ENCODE data around the gene CD22.

The CD22 gene

GRCh38 chr19:35288331-35288730 is 40.7 kb upstream of the CD22 start:
- Histone ChIP-seq H3K4me1 (ENCODE audit: low read length) (0 out of 2 replicates have a peak, but pooled peaks cover 4% of the 10 kb centered on the region), H3K36me3 (replicated peaks; ENCODE audit: low read depth, low read length) (no peaks in the 10 kb centered on the region), H3K4me3 (ENCODE audit: low read length) (no peak overlapping the region), H3K4me2 (ENCODE audit: low read length) (no peak overlapping the region), H3K79me2 (ENCODE audit: low read length) (no peaks in the 10 kb centered on the region), H4K20me1 (ENCODE audit: insufficient read depth, low read length) (no peaks in the 10 kb centered on the region), H3K9ac (ENCODE audit: low read length) (no peak overlapping the region), H2AFZ (ENCODE audit: low read depth, low read length) (no peak overlapping the region), H3K27me3 (ENCODE audit: low read depth, low read length) (peaks cover 39% of the 10 kb centered on the region), H3K27ac (ENCODE audit: low read length) (no peak overlapping the region), H3K9me3 (ENCODE audit: insufficient read depth, low read length) (no peaks in the 10 kb centered on the region)
- TF ChIP-seq CTCF (IDR thresholded peaks at IDR 0.05; ENCODE audit: low read depth, low read length) (no peak), EZH2phosphoT487 (IDR thresholded peaks at IDR 0.05; ENCODE audit: low read depth) (no peak)

DNA sequence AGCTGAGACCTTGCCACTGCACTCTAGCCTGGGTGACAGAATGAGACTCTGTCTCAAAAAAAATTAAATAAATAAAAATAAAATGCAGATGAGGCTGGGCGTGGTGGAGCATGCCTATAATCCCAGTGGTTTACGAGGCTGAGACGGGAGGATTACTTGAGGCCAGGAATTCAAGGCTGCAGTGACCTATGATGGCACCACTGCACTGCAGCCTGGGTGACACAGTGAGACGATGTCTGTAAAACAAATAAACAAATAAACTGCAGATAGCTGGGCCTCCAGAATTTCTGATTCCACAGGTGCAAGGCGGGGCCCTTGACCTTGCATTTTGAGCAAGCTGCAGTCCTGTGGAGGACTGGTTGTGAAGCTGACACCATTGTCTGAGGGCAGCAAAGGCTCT is 40.1 kb upstream of the CD22 start:
- no peaks in the 10 kb centered on the region for H3K36me3 ChIP-seq (replicated peaks; ENCODE audit: low read depth, low read length)
- H3K4me1 ChIP-seq (ENCODE audit: low read length), result 0 out of 2 replicates have a peak, but pooled peaks cover 4% of the 10 kb centered on the region
- no peak overlapping the region for H3K27ac ChIP-seq (ENCODE audit: low read length)
- H3K27me3 ChIP-seq (ENCODE audit: low read depth, low read length), result peaks cover 41% of the 10 kb centered on the region
- no peaks in the 10 kb centered on the region for H3K9me3 ChIP-seq (ENCODE audit: insufficient read depth, low read length)
- no peaks in the 10 kb centered on the region for H3K79me2 ChIP-seq (ENCODE audit: low read length)
- no peak overlapping the region for H3K4me2 ChIP-seq (ENCODE audit: low read length)
- no peak overlapping the region for H2AFZ ChIP-seq (ENCODE audit: low read depth, low read length)
- no peak overlapping the region for H3K4me3 ChIP-seq (ENCODE audit: low read length)
- H4K20me1 ChIP-seq (ENCODE audit: insufficient read depth, low read length), result no peaks in the 10 kb centered on the region
- no peak overlapping the region for H3K9ac ChIP-seq (ENCODE audit: low read length)
- no peak for TF ChIP-seq CTCF (IDR thresholded peaks at IDR 0.05; ENCODE audit: low read depth, low read length)
- no peak for TF ChIP-seq EZH2phosphoT487 (IDR thresholded peaks at IDR 0.05; ENCODE audit: low read depth)

- no peaks in the 10 kb centered on the region for H3K79me2 ChIP-seq (ENCODE audit: low read length)
- no peaks in the 10 kb centered on the region for H4K20me1 ChIP-seq (ENCODE audit: insufficient read depth, low read length)
- no peaks in the 10 kb centered on the region for H3K36me3 ChIP-seq (replicated peaks; ENCODE audit: low read depth, low read length)
- no peak overlapping the region for H3K4me2 ChIP-seq (ENCODE audit: low read length)
- no peak for TF ChIP-seq EZH2phosphoT487 (IDR thresholded peaks at IDR 0.05; ENCODE audit: low read depth)
- TF ChIP-seq CTCF (IDR thresholded peaks at IDR 0.05; ENCODE audit: low read depth, low read length), result no peak
- H3K4me3 ChIP-seq (ENCODE audit: low read length), result no peak overlapping the region
- no peaks in the 10 kb centered on the region for H3K9me3 ChIP-seq (ENCODE audit: insufficient read depth, low read length)
- H3K9ac ChIP-seq (ENCODE audit: low read length), result no peak overlapping the region
- H3K27me3 ChIP-seq (ENCODE audit: low read depth, low read length), result peaks cover 41% of the 10 kb centered on the region
- H2AFZ ChIP-seq (ENCODE audit: low read depth, low read length), result no peak overlapping the region
- H3K27ac ChIP-seq (ENCODE audit: low read length), result no peak overlapping the region
- H3K4me1 ChIP-seq (ENCODE audit: low read length), result 0 out of 2 replicates have a peak, but pooled peaks cover 4% of the 10 kb centered on the region
These were observed 38.4 kb upstream of the CD22 start for GRCh38 chr19:35290381-35291127.

GRCh38 chr19:35291259-35291658 is 37.7 kb upstream of the CD22 start:
- Histone ChIP-seq H3K9ac (ENCODE audit: low read length) (no peak overlapping the region), H3K36me3 (replicated peaks; ENCODE audit: low read depth, low read length) (no peaks in the 10 kb centered on the region), H3K27me3 (ENCODE audit: low read depth, low read length) (peaks cover 41% of the 10 kb centered on the region), H3K4me3 (ENCODE audit: low read length) (no peak overlapping the region), H3K27ac (ENCODE audit: low read length) (no peak overlapping the region), H3K4me1 (ENCODE audit: low read length) (0 out of 2 replicates have a peak, but pooled peaks cover 4% of the 10 kb centered on the region), H3K4me2 (ENCODE audit: low read length) (no peak overlapping the region), H3K79me2 (ENCODE audit: low read length) (no peaks in the 10 kb centered on the region), H4K20me1 (ENCODE audit: insufficient read depth, low read length) (no peaks in the 10 kb centered on the region), H2AFZ (ENCODE audit: low read depth, low read length) (no peak overlapping the region), H3K9me3 (ENCODE audit: insufficient read depth, low read length) (no peaks in the 10 kb centered on the region)
- no peak for TF ChIP-seq CTCF (IDR thresholded peaks at IDR 0.05; ENCODE audit: low read depth, low read length)
- no peak for TF ChIP-seq EZH2phosphoT487 (IDR thresholded peaks at IDR 0.05; ENCODE audit: low read depth)
